Smooth muscle cell (in vitro differentiated cells): Measurements from ENCODE around the gene CDKAL1. TPM values are rescaled to one million over a fixed set of nuclear protein-coding genes. Genes with fewer than 3 reads are reported as not detected.
"Not testable (repeated sequence)": the region's sequence is repeated elsewhere in the genome, so short reads cannot be mapped to it uniquely, and the experiment has no call there.

Experiments used
- DNase-seq: peaks from one replicate; lab custom pipeline; 2025; ENCODE audit not compliant: unreplicated experiment; lab: John Stamatoyannopoulos, UW
- H2AFZ ChIP-seq: fragments of 200-600 bp; sonication (generic); 2 replicates; pipeline ENCODE4 v1.6.0; 2016; ENCODE audit warnings: antibody characterized with exemption, low read depth, mild to moderate bottlenecking
- H3F3A ChIP-seq: fragments of 200-600 bp; sonication (generic); 2 replicates; pipeline ENCODE4 v1.6.0; 2017; ENCODE audit warnings: antibody characterized with exemption, low read depth
- H3K27ac ChIP-seq: fragments of 200-600 bp; sonication (generic); 2 replicates; pipeline ENCODE4 v1.5.1; 2016; ENCODE audit warnings: low read depth, mild to moderate bottlenecking
- H3K27me3 ChIP-seq: fragments of 200-600 bp; sonication (generic); 2 replicates; pipeline ENCODE4 v1.6.1; 2016; ENCODE audit warnings: low read depth, mild to moderate bottlenecking
- H3K36me3 ChIP-seq: fragments of 200-600 bp; sonication (generic); 2 replicates; pipeline ENCODE4 v1.5.1; 2016; ENCODE audit warnings: low read depth
- H3K4me1 ChIP-seq: fragments of 200-600 bp; sonication (generic); 2 replicates; pipeline ENCODE4 v1.5.1; 2016; ENCODE audit warnings: low read depth
- H3K4me2 ChIP-seq: fragments of 200-600 bp; sonication (generic); 2 replicates; pipeline ENCODE4 v1.6.0; 2016; ENCODE audit warnings: mild to moderate bottlenecking
- H3K4me3 ChIP-seq: fragments of 200-600 bp; sonication (generic); 2 replicates; pipeline ENCODE4 v1.5.1; 2016; ENCODE audit warnings: mild to moderate bottlenecking
- H3K79me2 ChIP-seq: fragments of 200-600 bp; sonication (generic); 2 replicates; pipeline ENCODE4 v1.6.0; 2016; ENCODE audit warnings: low read depth, mild to moderate bottlenecking
- H3K9ac ChIP-seq: fragments of 200-600 bp; sonication (generic); 2 replicates; pipeline ENCODE4 v1.6.0; 2016; ENCODE audit warnings: low read depth
- H3K9me3 ChIP-seq: fragments of 200-600 bp; sonication (generic); replicated peaks from 2 replicates; pipeline ENCODE4 v1.5.1; 2016; ENCODE audit warnings: low read depth
- H4K20me1 ChIP-seq: fragments of 200-600 bp; sonication (generic); 2 replicates; pipeline ENCODE4 v1.6.0; 2016; ENCODE audit warnings: low read depth
- CTCF ChIP-seq: fragments of 200-600 bp; sonication (generic); IDR thresholded peaks from 2 replicates; pipeline ENCODE4 v1.5.1; 2017; ENCODE audit warnings: borderline replicate concordance, mild to moderate bottlenecking, antibody characterized with exemption; ENCODE audit not compliant: insufficient read depth, poor library complexity, severe bottlenecking
- WGBS: methylation state at CpG from one replicate; pipeline ENCODE4 v1.1.7; 2016; ENCODE audit warnings: low lambda C conversion rate; 5-methylcytosine and 5-hydroxymethylcytosine counted together
- polyA plus RNA-seq: library from polyadenylated mRNA; unstranded; fragments of >200 nt; fragmentation: Nextera tagmentation; extraction: Ambion mirVana; gene quantifications from 2 replicates; pipeline ENCODE4 v1.2.1, GENCODE V29; 2016
- total RNA-seq: library from RNA; depleted of rRNA; stranded (reverse); fragments of >200 nt; gene quantifications from 2 replicates; pipeline ENCODE4 v1.2.3, GENCODE V29; 2014

The CDKAL1 gene
- total and polyA plus RNA-seq, 2 experiments from 2014 or later, result 16.5 to 16.6 TPM

GRCh38 chr6:20640181-20640580, 105.9 kb downstream of the CDKAL1 start:
- TF ChIP-seq CTCF, result no peak
- Histone ChIP-seq H3K36me3 (no peaks in the 10 kb centered on the region), H3K4me3 (no peak overlapping the region), H3K27me3 (no peaks in the 10 kb centered on the region), H4K20me1 (no peaks in the 10 kb centered on the region), H3F3A (no peaks in the 10 kb centered on the region), H3K4me1 (no peaks in the 10 kb centered on the region), H3K27ac (no peak overlapping the region), H3K9me3 (no peaks in the 10 kb centered on the region), H2AFZ (no peak overlapping the region), H3K4me2 (no peak overlapping the region), H3K9ac (no peak overlapping the region), H3K79me2 (no peaks in the 10 kb centered on the region)
- no peak for DNase-seq
- WGBS, result 93% methylated on average over 2 of the region's 2 CpGs

- no peak for DNase-seq
- Histone ChIP-seq H3K4me2 (no peak overlapping the region), H3K9me3 (no peaks in the 10 kb centered on the region), H3F3A (no peaks in the 10 kb centered on the region), H3K79me2 (no peaks in the 10 kb centered on the region), H4K20me1 (no peaks in the 10 kb centered on the region), H3K9ac (no peak overlapping the region), H3K27me3 (no peaks in the 10 kb centered on the region), H3K36me3 (no peaks in the 10 kb centered on the region), H3K27ac (no peak overlapping the region), H3K4me1 (no peaks in the 10 kb centered on the region), H3K4me3 (no peak overlapping the region), H2AFZ (no peak overlapping the region)
- WGBS, result 98% methylated on average over 4 of the region's 4 CpGs
- no peak for TF ChIP-seq CTCF
Measured at GRCh38 chr6:20642441-20642840, 108.2 kb downstream of the CDKAL1 start.

- no peaks in the 10 kb centered on the region for H3K9me3 ChIP-seq
- WGBS, result 80% methylated on average over 5 of the region's 5 CpGs
- no peak overlapping the region for H3K9ac ChIP-seq
- no peak for TF ChIP-seq CTCF
- no peaks in the 10 kb centered on the region for H4K20me1 ChIP-seq
- no peak overlapping the region for H3K4me3 ChIP-seq
- DNase-seq, result no peak
- no peaks in the 10 kb centered on the region for H3K4me1 ChIP-seq
- H3K27me3 ChIP-seq, result no peaks in the 10 kb centered on the region
- H3F3A ChIP-seq, result no peaks in the 10 kb centered on the region
- H3K27ac ChIP-seq, result no peak overlapping the region
- H3K79me2 ChIP-seq, result no peaks in the 10 kb centered on the region
- no peaks in the 10 kb centered on the region for H3K36me3 ChIP-seq
- no peak overlapping the region for H3K4me2 ChIP-seq
- no peak overlapping the region for H2AFZ ChIP-seq
Measured at GRCh38 chr6:20644667-20645370, 110.6 kb downstream of the CDKAL1 start.

GRCh38 chr6:20645572-20645971, 111.3 kb downstream of the CDKAL1 start:
- H3K27me3 ChIP-seq, result not testable (repeated sequence)

More at GRCh38 chr6:20645572-20645971, 111.3 kb downstream of the CDKAL1 start:
- H3K9ac ChIP-seq, H3K4me1 ChIP-seq, DNase-seq, H3K4me2 ChIP-seq, H3K4me3 ChIP-seq, H4K20me1 ChIP-seq, H3K36me3 ChIP-seq, H2AFZ ChIP-seq, H3K27ac ChIP-seq, H3K9me3 ChIP-seq, H3F3A ChIP-seq, H3K79me2 ChIP-seq: not testable (repeated sequence)
- WGBS, result 81% methylated on average over 6 of the region's 6 CpGs
